Osteocyte (in vitro differentiated cells): ENCODE data around the gene WBP1L. TPM values are rescaled to one million over a fixed set of nuclear protein-coding genes. Genes with fewer than 3 reads are reported as not detected.

Experiments
- DNase-seq: peaks from one replicate; pipeline ENCODE4 v3.0.0; 2021; ENCODE audit warnings: mixed read lengths; ENCODE audit not compliant: unreplicated experiment; ENCODE audit errors: extremely low spot score
- H3K27ac Mint-ChIP-seq: one replicate; pipeline ENCODE4 v1.8.0; 2021; ENCODE audit warnings: mild to moderate bottlenecking, mixed read lengths; ENCODE audit not compliant: unreplicated experiment
- H3K27me3 Mint-ChIP-seq: one replicate; pipeline ENCODE4 v1.8.0; 2021; ENCODE audit warnings: mixed read lengths; ENCODE audit not compliant: unreplicated experiment
- H3K36me3 Mint-ChIP-seq: one replicate; pipeline ENCODE4 v1.8.0; 2021; ENCODE audit warnings: mixed read lengths; ENCODE audit not compliant: unreplicated experiment
- H3K4me1 Mint-ChIP-seq: one replicate; pipeline ENCODE4 v1.8.0; 2021; ENCODE audit warnings: mixed read lengths; ENCODE audit not compliant: unreplicated experiment
- H3K4me3 Mint-ChIP-seq: one replicate; pipeline ENCODE4 v1.8.0; 2021; ENCODE audit warnings: mild to moderate bottlenecking, moderate library complexity, mixed read lengths; ENCODE audit not compliant: unreplicated experiment
- H3K9me3 Mint-ChIP-seq: one replicate; pipeline ENCODE4 v1.8.0; 2021; ENCODE audit warnings: mixed read lengths; ENCODE audit not compliant: unreplicated experiment
- total RNA-seq: library from RNA; stranded (reverse); gene quantifications from 2 replicates; pipeline ENCODE4 v1.2.1, GENCODE V29; 2021
- TF ChIP-seq, protein P1 (sequence below): fragments of 200-600 bp; sonication (generic); IDR thresholded peaks from 2 replicates; pipeline ENCODE4 v1.5.0; 2021; ENCODE audit warnings: antibody characterized with exemption, mild to moderate bottlenecking, moderate library complexity

The WBP1L gene
- total RNA-seq, 1 donor from 2014 or later: 66.7 TPM

DNA sequence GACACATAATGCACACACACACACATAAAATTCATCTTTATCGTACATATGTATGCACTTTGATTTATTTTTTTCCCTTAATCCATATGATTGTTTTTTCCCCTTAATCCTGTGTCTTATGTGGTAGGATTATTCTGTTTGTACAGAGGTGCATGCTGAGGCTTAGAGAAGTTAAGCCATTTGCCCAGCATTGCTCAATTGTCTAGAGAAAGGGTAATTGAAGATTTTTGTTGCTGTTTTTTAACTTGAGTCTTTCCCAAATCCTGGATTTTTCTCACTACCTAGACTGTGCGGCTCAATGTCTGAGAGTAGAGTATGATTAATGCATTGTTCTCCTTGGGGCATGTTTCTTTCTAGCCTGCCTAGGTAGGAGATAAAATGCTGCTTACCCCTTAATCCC, 35.0 kb downstream of the WBP1L start:
- TF ChIP-seq, protein P1, sequence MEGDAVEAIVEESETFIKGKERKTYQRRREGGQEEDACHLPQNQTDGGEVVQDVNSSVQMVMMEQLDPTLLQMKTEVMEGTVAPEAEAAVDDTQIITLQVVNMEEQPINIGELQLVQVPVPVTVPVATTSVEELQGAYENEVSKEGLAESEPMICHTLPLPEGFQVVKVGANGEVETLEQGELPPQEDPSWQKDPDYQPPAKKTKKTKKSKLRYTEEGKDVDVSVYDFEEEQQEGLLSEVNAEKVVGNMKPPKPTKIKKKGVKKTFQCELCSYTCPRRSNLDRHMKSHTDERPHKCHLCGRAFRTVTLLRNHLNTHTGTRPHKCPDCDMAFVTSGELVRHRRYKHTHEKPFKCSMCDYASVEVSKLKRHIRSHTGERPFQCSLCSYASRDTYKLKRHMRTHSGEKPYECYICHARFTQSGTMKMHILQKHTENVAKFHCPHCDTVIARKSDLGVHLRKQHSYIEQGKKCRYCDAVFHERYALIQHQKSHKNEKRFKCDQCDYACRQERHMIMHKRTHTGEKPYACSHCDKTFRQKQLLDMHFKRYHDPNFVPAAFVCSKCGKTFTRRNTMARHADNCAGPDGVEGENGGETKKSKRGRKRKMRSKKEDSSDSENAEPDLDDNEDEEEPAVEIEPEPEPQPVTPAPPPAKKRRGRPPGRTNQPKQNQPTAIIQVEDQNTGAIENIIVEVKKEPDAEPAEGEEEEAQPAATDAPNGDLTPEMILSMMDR: no peak
- no peaks in the 10 kb centered on the region for H3K9me3 Mint-ChIP-seq
- no peak for DNase-seq
- H3K4me3 Mint-ChIP-seq: no peak overlapping the region
- H3K36me3 Mint-ChIP-seq: no peaks in the 10 kb centered on the region
- H3K4me1 Mint-ChIP-seq: peaks cover 95% of the 10 kb centered on the region
- H3K27ac Mint-ChIP-seq: peak overlapping the region; percentile 94
- no peaks in the 10 kb centered on the region for H3K27me3 Mint-ChIP-seq

DNA sequence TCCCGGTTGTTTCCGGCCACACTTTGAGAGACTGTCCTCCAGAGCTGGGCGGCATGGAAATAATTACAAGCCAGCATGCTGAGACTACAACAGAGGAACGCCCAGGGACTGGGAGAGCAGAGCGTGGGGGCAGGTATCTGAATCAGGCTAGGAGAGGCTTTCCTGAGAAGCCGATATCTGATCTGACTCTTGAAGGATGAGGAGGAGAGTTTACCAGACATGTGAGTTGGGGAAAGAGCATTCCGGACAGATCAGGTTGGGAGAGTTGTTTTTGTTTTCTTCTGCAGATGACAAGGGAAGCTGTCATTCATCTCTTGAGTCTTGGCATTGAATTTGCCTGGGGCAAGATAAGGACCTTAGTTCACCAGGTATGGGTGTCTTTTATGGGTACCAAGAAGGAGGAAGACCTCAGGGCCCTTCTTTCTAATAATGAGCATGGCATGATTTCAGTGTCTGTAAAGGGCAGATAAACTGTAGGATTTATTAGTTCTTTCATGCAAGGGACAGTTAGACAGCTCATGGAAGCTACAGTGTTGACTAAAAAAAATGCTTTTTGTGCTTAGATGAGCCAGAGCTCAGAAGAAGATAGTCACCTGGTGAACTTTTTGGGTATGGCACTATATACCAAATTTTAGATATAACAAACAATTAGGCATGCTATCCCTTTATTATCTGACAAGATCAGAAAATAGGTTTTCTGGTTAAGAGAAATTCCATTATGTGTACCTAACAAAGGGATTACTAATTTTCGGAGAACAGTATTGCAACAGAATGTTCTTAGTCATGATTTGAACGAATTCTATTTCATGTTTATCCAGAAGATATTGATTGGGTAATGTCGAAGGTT, 36.2 kb downstream of the WBP1L start:
- H3K27me3 Mint-ChIP-seq: no peaks in the 10 kb centered on the region
- peak overlapping the region; percentile 71 for H3K27ac Mint-ChIP-seq
- TF ChIP-seq, protein P1: no peak
- peak overlapping the region; percentile 11 for H3K4me3 Mint-ChIP-seq
- DNase-seq: no peak
- H3K4me1 Mint-ChIP-seq: peaks cover 88% of the 10 kb centered on the region
- no peaks in the 10 kb centered on the region for H3K36me3 Mint-ChIP-seq
- H3K9me3 Mint-ChIP-seq: no peaks in the 10 kb centered on the region

DNA sequence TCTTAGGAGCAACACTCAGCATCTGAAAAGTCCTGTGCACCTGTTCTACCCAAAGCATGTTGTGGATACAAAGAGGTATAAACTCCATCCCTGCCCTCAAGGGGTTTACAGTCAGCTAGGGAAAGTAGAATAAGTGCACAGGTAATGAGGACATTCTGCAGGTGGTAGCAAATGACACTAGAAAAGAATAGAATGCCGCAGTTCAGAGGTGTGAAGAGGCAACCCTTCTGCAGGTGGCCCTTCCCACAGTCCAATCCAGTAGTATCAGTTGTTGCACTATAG, 36.7 kb downstream of the WBP1L start:
- Mint-ChIP-seq H3K9me3 (no peaks in the 10 kb centered on the region), H3K36me3 (no peaks in the 10 kb centered on the region), H3K4me1 (peaks cover 85% of the 10 kb centered on the region), H3K4me3 (no peak overlapping the region), H3K27ac (peak overlapping the region; percentile 71), H3K27me3 (no peaks in the 10 kb centered on the region)
- no peak for DNase-seq
- TF ChIP-seq, protein P1: no peak

DNA sequence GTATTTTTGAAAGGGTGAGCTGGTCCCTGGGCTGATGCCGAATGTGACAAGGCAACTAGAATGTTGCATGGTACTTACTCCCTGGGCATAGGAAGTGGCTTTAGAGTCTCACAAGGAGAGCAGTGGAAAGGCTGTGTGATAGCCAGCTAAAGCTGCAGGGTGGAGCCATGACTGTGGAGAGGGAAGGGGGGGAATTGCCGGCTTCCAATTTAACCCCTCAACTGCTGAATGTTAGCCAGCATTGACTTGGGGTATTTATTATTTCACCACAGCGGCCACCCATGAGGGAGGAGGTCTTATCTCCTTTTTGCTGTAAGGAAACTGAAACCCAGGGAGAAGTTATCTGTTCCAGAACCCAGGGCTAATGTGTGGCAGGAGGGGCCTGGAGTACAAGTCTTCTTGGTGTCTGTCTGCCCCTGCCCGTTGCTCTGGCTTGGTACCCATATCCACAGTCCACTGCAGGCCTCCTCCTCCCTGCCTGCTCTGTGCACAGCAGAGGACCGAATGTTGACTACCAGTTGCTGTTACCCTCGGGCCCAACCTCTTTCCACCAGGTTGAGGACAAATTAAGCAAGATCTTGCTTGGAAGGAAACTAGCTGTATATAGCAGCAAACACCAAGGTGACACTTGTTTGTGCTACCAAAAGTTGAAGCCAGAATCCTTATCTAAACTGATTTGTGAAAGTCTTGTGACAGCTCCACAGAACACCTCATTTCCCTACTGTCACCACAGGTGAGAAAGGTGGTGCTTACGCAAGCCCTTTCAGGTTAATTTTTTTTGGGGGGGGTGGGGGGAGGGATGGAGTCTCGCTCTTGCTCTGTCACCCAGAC, 37.6 kb downstream of the WBP1L start:
- Mint-ChIP-seq H3K9me3 (no peaks in the 10 kb centered on the region), H3K4me3 (peak overlapping the region; percentile 35), H3K27ac (peak overlapping the region; percentile 71), H3K27me3 (no peaks in the 10 kb centered on the region), H3K4me1 (peaks cover 84% of the 10 kb centered on the region), H3K36me3 (peaks cover 6% of the 10 kb centered on the region)
- DNase-seq: no peak
- TF ChIP-seq, protein P1: no peak

DNA sequence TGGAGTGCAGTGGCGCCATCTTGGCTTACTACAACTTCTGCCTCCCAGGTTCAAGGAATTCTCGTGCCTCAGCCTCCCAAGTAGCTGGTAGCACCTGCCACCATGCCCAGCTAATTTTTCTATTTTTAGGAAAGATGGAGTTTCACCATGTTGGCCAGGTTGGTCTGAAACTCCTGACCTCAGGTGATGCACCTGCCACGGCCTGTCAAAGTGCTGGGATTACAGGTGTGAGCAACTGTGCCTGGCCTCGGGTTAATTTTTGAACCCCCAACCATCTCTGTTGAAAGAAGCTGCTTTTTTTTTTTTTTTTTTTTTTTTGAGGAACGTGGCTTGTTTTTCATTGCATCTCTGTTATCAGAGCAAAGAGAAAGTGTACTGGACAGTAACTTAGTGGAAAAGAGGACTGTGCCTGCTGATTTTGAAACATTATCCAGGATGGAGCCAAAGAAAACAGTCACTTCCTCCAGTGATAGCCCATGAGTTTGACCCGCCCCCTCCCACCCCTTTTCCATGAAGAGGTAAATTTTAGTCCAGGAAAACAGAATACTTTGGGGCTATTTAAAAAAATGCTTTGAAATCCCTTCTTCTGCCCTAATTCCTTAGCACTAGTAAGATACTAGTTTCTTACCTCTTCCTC, 38.3 kb downstream of the WBP1L start:
- Mint-ChIP-seq H3K36me3 (peaks cover 6% of the 10 kb centered on the region), H3K9me3 (no peaks in the 10 kb centered on the region), H3K4me3 (peak overlapping the region; percentile 44), H3K27me3 (no peaks in the 10 kb centered on the region), H3K27ac (peak overlapping the region; percentile 96), H3K4me1 (peaks cover 80% of the 10 kb centered on the region)
- TF ChIP-seq, protein P1: no peak
- DNase-seq: no peak
